Measurements from ENCODE around the gene ANO9.
"Not testable (repeated sequence)": the region's sequence is repeated elsewhere in the genome, so short reads cannot be mapped to it uniquely, and the experiment has no call there.

Gene ANO9

GRCh38 chr11:394858-395655 lies 46.8 kb downstream of the ANO9 start:
- no peak overlapping the region for H3K4me3 ChIP-seq (ENCODE audit: low read length)
- no peak for TF ChIP-seq ZNF274 (IDR thresholded peaks at IDR 0.05; ENCODE audit: low read depth, low read length)

GRCh38 chr11:394034-394857 lies 47.6 kb downstream of the ANO9 start, which contains the start of gene PKP3:
Gene PKP3, plus strand, starts transcription at chr11:394209. Its CDS starts 84 bp downstream, at chr11:394293.
- H3K4me3 ChIP-seq (ENCODE audit: low read length) = no peak within 1 kb of the TSS
- TF ChIP-seq ZNF274 (IDR thresholded peaks at IDR 0.05; ENCODE audit: low read depth, low read length) = no peak

GRCh38 chr11:393219-394033 lies 48.4 kb downstream of the ANO9 start:
- no peak for TF ChIP-seq ZNF274 (IDR thresholded peaks at IDR 0.05; ENCODE audit: low read depth, low read length)
- H3K4me3 ChIP-seq (ENCODE audit: low read length) = no peak overlapping the region

DNA sequence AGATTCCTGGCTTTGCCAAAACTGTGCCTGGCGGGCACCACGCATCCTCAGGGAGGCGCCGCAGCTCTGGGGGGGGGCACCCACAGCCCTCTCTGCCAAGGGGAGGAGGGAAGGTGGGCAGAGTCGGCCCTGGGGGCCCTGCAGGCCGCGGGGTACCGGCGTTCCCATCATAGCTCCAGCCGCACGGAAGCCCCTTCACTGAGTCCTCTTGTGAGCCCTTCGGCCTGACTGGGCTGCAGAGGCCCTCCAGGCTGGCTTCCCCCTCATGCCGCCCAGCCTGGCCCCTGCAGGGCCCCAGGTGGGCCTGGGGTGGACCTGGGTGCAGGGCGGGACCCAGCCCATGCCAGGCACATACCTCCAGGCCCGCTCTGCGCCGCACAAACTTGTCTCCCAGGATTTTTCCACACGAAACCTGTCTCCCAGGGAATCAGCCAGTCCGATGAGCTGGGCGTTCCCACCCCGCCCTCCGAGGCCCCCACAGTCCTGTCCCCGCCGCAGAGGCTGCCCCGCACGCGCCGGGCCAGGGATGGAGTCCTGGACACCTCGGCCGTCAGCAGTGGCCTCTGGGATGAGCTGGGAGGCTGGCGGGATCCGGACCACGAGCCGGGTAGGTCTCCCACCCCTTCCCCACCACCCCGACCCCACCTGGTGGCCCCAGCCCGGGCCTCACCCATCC lies 49.6 kb downstream of the ANO9 start:
- no peak overlapping the region for H3K4me3 ChIP-seq (ENCODE audit: low read length)
- TF ChIP-seq ZNF274 (IDR thresholded peaks at IDR 0.05; ENCODE audit: low read depth, low read length) = no peak

- no peak for TF ChIP-seq ZNF274 (IDR thresholded peaks at IDR 0.05; ENCODE audit: low read depth, low read length)
- H3K4me3 ChIP-seq (ENCODE audit: low read length) = no peak overlapping the region
Observed at GRCh38 chr11:391117-392017, 50.4 kb downstream of the ANO9 start.

GRCh38 chr11:390175-390574 lies 51.6 kb downstream of the ANO9 start:
- no peak overlapping the region for H3K4me3 ChIP-seq (ENCODE audit: low read length)
- TF ChIP-seq ZNF274 (IDR thresholded peaks at IDR 0.05; ENCODE audit: low read depth, low read length) = no peak

DNA sequence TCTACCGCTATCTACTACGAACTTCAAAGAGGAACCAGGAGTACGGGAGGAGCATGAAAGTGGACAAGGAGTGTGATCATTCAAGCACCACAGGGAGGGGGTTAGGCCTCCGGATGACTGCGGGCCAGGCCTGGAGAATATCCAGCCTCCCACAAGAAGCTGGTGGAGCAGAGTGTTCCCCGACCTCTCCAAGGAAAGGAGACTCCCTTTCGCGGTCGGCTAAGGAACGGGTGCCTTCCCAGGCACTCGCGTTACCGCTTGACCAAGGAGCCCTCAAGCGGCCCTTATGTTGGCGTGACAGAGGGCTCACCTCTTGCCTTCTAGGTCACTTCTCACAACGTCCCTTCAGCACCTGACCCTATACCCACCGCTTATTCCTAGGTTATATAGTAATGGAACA lies 52.4 kb downstream of the ANO9 start:
- not testable (repeated sequence) for H3K4me3 ChIP-seq (ENCODE audit: low read length)

- no peak for TF ChIP-seq ZNF274 (IDR thresholded peaks at IDR 0.05; ENCODE audit: low read depth, low read length)
- H3K4me3 ChIP-seq (ENCODE audit: low read length) = no peak overlapping the region
Observed at GRCh38 chr11:387193-387793, 54.5 kb downstream of the ANO9 start.

DNA sequence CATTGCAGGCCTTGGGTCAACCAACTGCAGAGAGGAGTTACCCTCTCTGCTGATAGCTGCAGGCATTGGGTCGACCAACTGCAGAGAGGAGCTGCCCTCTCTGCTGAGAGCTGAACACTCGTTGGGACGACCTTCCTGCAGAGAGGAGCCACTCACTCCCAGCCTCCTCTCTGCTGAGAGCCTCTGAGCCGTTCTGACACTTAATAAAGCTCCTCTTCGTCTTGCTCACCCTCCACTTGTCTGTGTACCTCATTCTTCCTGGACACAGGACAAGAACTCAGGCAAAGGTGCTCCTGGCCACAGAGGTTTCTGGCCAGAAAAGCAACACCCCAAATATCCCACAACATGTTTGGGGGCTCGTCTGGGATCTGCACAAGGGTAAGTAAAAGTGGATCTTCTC lies 55.3 kb downstream of the ANO9 start:
- TF ChIP-seq ZNF274 (IDR thresholded peaks at IDR 0.05; ENCODE audit: low read depth, low read length) = no peak
- H3K4me3 ChIP-seq (ENCODE audit: low read length) = no peak overlapping the region

DNA sequence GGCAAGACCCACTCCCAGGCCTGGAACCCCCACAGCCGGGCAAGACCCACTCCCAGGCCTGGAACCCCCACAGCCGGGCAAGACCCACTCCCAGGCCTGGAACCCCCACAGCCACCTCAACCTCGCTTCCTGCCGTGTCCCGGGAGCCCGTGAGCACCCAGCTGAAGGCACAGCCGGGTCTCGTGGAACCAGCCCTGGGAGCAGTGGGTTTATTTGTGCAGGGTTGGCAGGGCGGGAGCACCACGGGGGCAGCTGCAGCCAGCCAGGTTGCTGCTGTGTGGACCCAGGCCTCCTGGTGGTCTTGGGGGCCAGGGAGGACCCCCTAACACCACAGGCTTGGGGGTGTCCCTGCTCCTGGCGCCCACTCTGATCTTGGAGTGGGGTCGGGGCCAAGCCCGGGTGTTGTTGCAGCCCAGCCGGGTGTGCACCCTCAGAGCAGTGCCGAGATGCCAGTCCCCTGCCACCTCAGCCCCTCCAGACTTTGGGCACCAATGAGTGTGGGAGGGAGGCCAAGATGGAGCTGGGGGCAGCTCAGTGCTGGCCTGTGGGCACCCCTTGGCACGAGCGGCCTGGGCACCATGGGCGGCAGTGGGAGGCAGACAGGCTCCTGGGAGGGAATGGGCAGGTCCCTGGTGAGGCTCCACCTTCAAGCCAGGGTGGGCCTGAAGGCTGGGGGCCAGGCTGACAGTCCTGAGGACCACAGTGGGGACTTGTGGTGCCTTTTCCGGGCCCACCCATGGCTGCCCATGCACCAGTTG lies 56.0 kb downstream of the ANO9 start:
- no peak for TF ChIP-seq ZNF274 (IDR thresholded peaks at IDR 0.05; ENCODE audit: low read depth, low read length)
- H3K4me3 ChIP-seq (ENCODE audit: low read length) = no peak overlapping the region

GRCh38 chr11:384511-384910 lies 57.3 kb downstream of the ANO9 start:
- H3K4me3 ChIP-seq (ENCODE audit: low read length) = no peak overlapping the region
- TF ChIP-seq ZNF274 (IDR thresholded peaks at IDR 0.05; ENCODE audit: low read depth, low read length) = no peak

DNA sequence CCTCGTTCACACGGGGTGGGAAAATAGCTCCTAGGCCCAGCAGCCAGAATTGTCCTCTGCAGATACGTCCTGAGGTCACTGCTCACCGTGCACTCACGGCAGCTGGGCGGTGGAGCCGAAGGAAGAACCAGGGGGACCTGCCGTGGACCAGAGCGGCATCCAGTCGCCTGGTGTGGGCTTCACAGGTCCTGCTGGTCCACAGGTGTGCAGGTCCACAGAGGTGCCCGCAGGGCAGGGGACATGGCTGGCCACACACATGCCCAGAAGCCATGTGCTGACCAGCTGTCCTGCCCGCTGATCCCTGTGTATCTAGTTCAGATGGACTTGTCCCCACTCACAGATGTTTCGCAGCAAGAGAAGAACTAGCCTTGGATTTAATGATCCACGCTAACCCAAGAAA lies 58.4 kb downstream of the ANO9 start:
- no peak overlapping the region for H3K4me3 ChIP-seq (ENCODE audit: low read length)
- TF ChIP-seq ZNF274 (IDR thresholded peaks at IDR 0.05; ENCODE audit: low read depth, low read length) = no peak

Data from GM08714 (cell line).